Measurements from ENCODE around the gene MRPS11.
A peak's percentile ranks its signal among the peaks of the same experiment; 100 is the strongest.
"Not testable (repeated sequence)": the region's sequence is repeated elsewhere in the genome, so short reads cannot be mapped to it uniquely, and the experiment has no call there.

The MRPS11 gene

GRCh38 chr15:88454867-88455810 lies 12.4 kb upstream of the MRPS11 start:
- peak; percentile 13 for DNase-seq (ENCODE audit: low read depth)

GRCh38 chr15:88456733-88457132 lies 10.8 kb upstream of the MRPS11 start:
- DNase-seq (ENCODE audit: low read depth), result no peak

GRCh38 chr15:88463870-88464532 lies 3.5 kb upstream of the MRPS11 start:
- DNase-seq (ENCODE audit: low read depth), result no peak

- no peak for DNase-seq (ENCODE audit: low read depth)
Measured at GRCh38 chr15:88465633-88466224, 1.8 kb upstream of the MRPS11 start.

- no peak for DNase-seq (ENCODE audit: low read depth)
Measured at GRCh38 chr15:88467935-88468528, 524 bp downstream of the MRPS11 start.

- not testable (repeated sequence) for DNase-seq (ENCODE audit: low read depth)
Measured at GRCh38 chr15:88468721-88469120, 1.2 kb downstream of the MRPS11 start.

- no peak for DNase-seq (ENCODE audit: low read depth)
Measured at GRCh38 chr15:88469321-88469720, 1.8 kb downstream of the MRPS11 start.

GRCh38 chr15:88470625-88471372 lies 3.3 kb downstream of the MRPS11 start:
- DNase-seq (ENCODE audit: low read depth), result no peak

GRCh38 chr15:88472225-88472624 lies 4.7 kb downstream of the MRPS11 start:
- no peak for DNase-seq (ENCODE audit: low read depth)

- DNase-seq (ENCODE audit: low read depth), result not testable (repeated sequence)
Measured at GRCh38 chr15:88473661-88474293, 6.3 kb downstream of the MRPS11 start.

GRCh38 chr15:88476635-88477060 lies 9.1 kb downstream of the MRPS11 start:
- DNase-seq (ENCODE audit: low read depth), result no peak

GRCh38 chr15:88477126-88477525 lies 9.6 kb downstream of the MRPS11 start:
- DNase-seq (ENCODE audit: low read depth), result no peak

- no peak for DNase-seq (ENCODE audit: low read depth)
Measured at GRCh38 chr15:88477904-88478303, 10.4 kb downstream of the MRPS11 start.

GRCh38 chr15:88479169-88479568 lies 11.7 kb downstream of the MRPS11 start:
- no peak for DNase-seq (ENCODE audit: low read depth)

GRCh38 chr15:88480981-88481380 lies 13.5 kb downstream of the MRPS11 start:
- DNase-seq (ENCODE audit: low read depth), result no peak

- DNase-seq (ENCODE audit: low read depth), result no peak
Measured at GRCh38 chr15:88482263-88482662, 14.8 kb downstream of the MRPS11 start.

GRCh38 chr15:88484682-88485331 lies 17.3 kb downstream of the MRPS11 start:
- DNase-seq (ENCODE audit: low read depth), result no peak

GRCh38 chr15:88487178-88487795 lies 19.8 kb downstream of the MRPS11 start:
- no peak for DNase-seq (ENCODE audit: low read depth)

- no peak for DNase-seq (ENCODE audit: low read depth)
Measured at GRCh38 chr15:88487796-88488523, 20.5 kb downstream of the MRPS11 start.
